ENCODE results near the gene MKNK1.

The MKNK1 gene

GRCh38 chr1:46532498-46533178, 71.4 kb downstream of the MKNK1 start:
- TF ChIP-seq CTCF (IDR thresholded peaks at IDR 0.05) = peak; percentile 60
- Histone ChIP-seq H3K27ac (peak overlapping the region; percentile 70 to 71), H3K4me3 (peak overlapping the region; percentile 65)
- no peak for DNase-seq (ENCODE audit: low spot score)

- Histone ChIP-seq H3K27ac (no peak overlapping the region), H3K4me3 (no peak overlapping the region)
- DNase-seq (ENCODE audit: low spot score) = no peak
- TF ChIP-seq CTCF (IDR thresholded peaks at IDR 0.05) = no peak
These were observed 72.0 kb downstream of the MKNK1 start for GRCh38 chr1:46532095-46532494.

GRCh38 chr1:46530791-46531409, 73.2 kb downstream of the MKNK1 start:
- DNase-seq (ENCODE audit: low spot score) = no peak
- no peak for TF ChIP-seq CTCF (IDR thresholded peaks at IDR 0.05)
- Histone ChIP-seq H3K4me3 (no peak overlapping the region), H3K27ac (no peak overlapping the region)

- no peak overlapping the region for H3K27ac ChIP-seq
- no peak for DNase-seq (ENCODE audit: low spot score)
- no peak overlapping the region for H3K4me3 ChIP-seq
- no peak for TF ChIP-seq CTCF (IDR thresholded peaks at IDR 0.05)
These were observed 73.8 kb downstream of the MKNK1 start for GRCh38 chr1:46530311-46530710.

- no peak overlapping the region for H3K27ac ChIP-seq
- DNase-seq (ENCODE audit: low spot score) = no peak
- TF ChIP-seq CTCF (IDR thresholded peaks at IDR 0.05) = no peak
- no peak overlapping the region for H3K4me3 ChIP-seq
These were observed 74.9 kb downstream of the MKNK1 start for GRCh38 chr1:46529031-46529630.

GRCh38 chr1:46528297-46528955, 75.6 kb downstream of the MKNK1 start:
- no peak overlapping the region for H3K27ac ChIP-seq
- DNase-seq (ENCODE audit: low spot score) = no peak
- no peak for TF ChIP-seq CTCF (IDR thresholded peaks at IDR 0.05)
- H3K4me3 ChIP-seq = no peak overlapping the region

All from coronary artery (tissue), 2 donors.